Peyer's patch (tissue), 4 donors: Measurements from ENCODE around the gene NAA50. TPM values are rescaled to one million over a fixed set of nuclear protein-coding genes. Genes with fewer than 3 reads are reported as not detected.

Source experiments
- DNase-seq, 3 donors: peaks; one replicate each; pipeline ENCODE4 v3.0.0-alpha.2; 2017 to 2019
- H3K27ac ChIP-seq, 4 donors: fragments of 200-600 bp; sonication (generic); one replicate each; pipeline ENCODE4 v1.5.1; 2016 to 2019
- H3K27me3 ChIP-seq, 2 donors: fragments of 200-600 bp; sonication (generic); one replicate each; pipeline ENCODE4 v1.5.1; 2019
- H3K36me3 ChIP-seq, 3 donors: fragments of 200-600 bp; sonication (generic); one replicate each; pipeline ENCODE4 v1.5.1; 2016 to 2019
- H3K4me1 ChIP-seq, 4 donors: fragments of 200-600 bp; sonication (generic); one replicate each; pipeline ENCODE4 v1.5.1; 2016 to 2019
- H3K4me3 ChIP-seq, 4 donors: fragments of 200-600 bp; sonication (generic); 1 replicate in 3 of 4; 2 replicates in 1 of 4; pipeline ENCODE4 v1.5.1; 2016 to 2019; ENCODE audit warnings: mild to moderate bottlenecking in 1 of 4
- H3K9me3 ChIP-seq, 4 donors: fragments of 200-600 bp; sonication (generic); one replicate each; pipeline ENCODE4 v1.5.1; 2016 to 2019; ENCODE audit warnings: mild to moderate bottlenecking in 1 of 4
- CTCF ChIP-seq, 6 experiments: fragments of 450-650 bp in 4 of 6; fragments of 200-600 bp in 2 of 6; sonication (generic) in 1 of 6; IDR thresholded peaks; one replicate each; pipeline ENCODE4 v1.5.1; 2017 to 2019; ENCODE audit warnings: antibody characterized with exemption in 6 of 6, mild to moderate bottlenecking in 3 of 6, moderate library complexity in 1 of 6
- POLR2A ChIP-seq, 2 donors: fragments of 450-650 bp; IDR thresholded peaks; one replicate each; pipeline ENCODE4 v1.5.1; 2017; ENCODE audit warnings: antibody characterized with exemption in 2 of 2, mild to moderate bottlenecking in 2 of 2, moderate library complexity in 2 of 2
- total RNA-seq, 4 donors: library from RNA; depleted of rRNA; stranded (reverse); fragments of >200 nt; gene quantifications; one replicate each; pipeline ENCODE4 v1.1.0, GENCODE V29; 2016

NAA50 gene
- total RNA-seq, result 10 to 100 TPM; 46.2 to 85.9 (median 62.6) TPM

DNA sequence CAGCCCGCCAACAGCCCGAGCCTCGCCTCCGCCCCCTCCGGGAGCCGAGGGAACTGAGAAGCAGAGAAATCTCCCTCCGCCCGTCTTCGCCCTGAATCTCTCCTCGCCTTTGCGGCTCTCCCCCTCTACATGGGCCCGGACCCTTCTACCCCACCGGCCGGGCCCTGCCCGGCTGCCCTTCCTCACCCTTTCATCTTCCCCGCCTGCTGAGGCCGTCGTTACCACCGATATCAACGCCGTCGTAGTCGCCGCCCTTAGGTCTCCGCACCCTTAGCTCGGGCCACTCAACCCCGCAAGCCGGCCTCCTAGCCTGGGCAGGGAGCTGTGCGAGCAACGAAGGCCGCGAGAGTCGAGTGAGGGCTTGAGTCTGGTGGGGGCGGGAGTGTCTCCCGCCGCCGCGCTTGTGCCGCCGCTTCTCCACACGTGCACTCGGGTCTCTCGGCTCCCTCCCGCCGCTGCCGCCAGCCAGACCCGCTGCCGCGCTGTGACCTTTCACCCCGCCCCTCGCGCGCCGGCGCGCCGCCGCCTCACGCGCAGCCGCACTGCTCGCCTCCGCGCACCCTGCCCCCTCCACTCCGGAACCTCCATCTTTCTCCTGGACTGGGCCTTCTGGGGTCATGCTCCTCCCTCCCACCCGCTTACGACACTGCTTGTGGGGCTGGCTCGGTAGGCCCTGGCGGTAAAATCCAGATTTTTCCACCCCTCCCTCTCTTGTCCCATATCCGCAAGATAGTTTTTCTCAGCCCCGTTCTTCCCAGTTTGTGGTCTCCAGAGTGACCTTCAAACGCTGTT is at the start of gene NAA50:
TSS of gene NAA50 (minus strand) at position 494 of the 792 bp plus-strand sequence. CDS start at position 194, 300 bp downstream.
- H3K4me3 ChIP-seq, result peak within 1 kb of the TSS; percentile 75 to 88 (median 84)
- peaks cover 0 to 39% (median 7%) of the 10 kb centered on the region in 4 donors for H3K4me1 ChIP-seq

DNA sequence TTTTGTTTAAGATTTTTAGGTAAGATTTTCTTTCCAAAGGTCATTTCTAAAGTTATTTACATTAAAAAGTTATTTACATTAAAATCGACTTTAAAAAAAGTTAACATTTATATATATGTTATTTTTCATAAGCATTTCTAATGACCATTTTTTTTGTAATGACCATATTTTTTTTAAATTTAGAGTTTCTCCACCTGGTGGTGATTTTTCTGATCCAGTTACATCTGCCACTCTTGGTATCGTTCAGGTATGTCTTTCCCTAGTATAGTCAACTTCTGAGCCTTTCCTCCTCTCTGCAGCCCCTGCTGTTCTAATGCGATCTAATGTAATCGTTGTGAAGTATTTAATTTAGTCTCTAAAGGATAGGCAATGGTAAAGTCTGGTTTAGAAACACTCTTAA is 49.6 kb upstream of the NAA50 start:
- no peak for DNase-seq
- H3K27me3 ChIP-seq, result no peaks in the 10 kb centered on the region
- H3K27ac ChIP-seq, result no peak overlapping the region
- H3K9me3 ChIP-seq, result no peaks in the 10 kb centered on the region
- no peak overlapping the region for H3K4me3 ChIP-seq
- H3K36me3 ChIP-seq, result peaks cover 0 to 73% (median 3%) of the 10 kb centered on the region in 3 donors
- TF ChIP-seq POLR2A (IDR thresholded peaks at IDR 0.05) (no peak), CTCF (IDR thresholded peaks at IDR 0.05) (no peak)
- no peaks in the 10 kb centered on the region for H3K4me1 ChIP-seq

More for the DNA sequence above, at the start of gene NAA50:
- peak; percentile 84 to 97 (median 96) for DNase-seq
- no peaks in the 10 kb centered on the region for H3K36me3 ChIP-seq
- H3K27ac ChIP-seq, result peak within 1 kb of the TSS; percentile 94 to 97 (median 96)
- H3K27me3 ChIP-seq, result no peaks in the 10 kb centered on the region
- peak; percentile 52 to 76 for TF ChIP-seq POLR2A (IDR thresholded peaks at IDR 0.05)
- TF ChIP-seq CTCF (IDR thresholded peaks at IDR 0.05), result peak in 1 of 6 experiments; percentile 37
- H3K9me3 ChIP-seq, result no peaks in the 10 kb centered on the region

- Histone ChIP-seq H3K4me3 (no peak overlapping the region), H3K27ac (no peak overlapping the region), H3K9me3 (no peaks in the 10 kb centered on the region), H3K27me3 (no peaks in the 10 kb centered on the region), H3K4me1 (no peaks in the 10 kb centered on the region), H3K36me3 (peaks cover 0 to 73% (median 3%) of the 10 kb centered on the region in 3 donors)
- TF ChIP-seq POLR2A (IDR thresholded peaks at IDR 0.05) (no peak), CTCF (IDR thresholded peaks at IDR 0.05) (no peak)
- no peak for DNase-seq
Observed at GRCh38 chr3:113794526-113794925, 48.5 kb upstream of the NAA50 start.

DNA sequence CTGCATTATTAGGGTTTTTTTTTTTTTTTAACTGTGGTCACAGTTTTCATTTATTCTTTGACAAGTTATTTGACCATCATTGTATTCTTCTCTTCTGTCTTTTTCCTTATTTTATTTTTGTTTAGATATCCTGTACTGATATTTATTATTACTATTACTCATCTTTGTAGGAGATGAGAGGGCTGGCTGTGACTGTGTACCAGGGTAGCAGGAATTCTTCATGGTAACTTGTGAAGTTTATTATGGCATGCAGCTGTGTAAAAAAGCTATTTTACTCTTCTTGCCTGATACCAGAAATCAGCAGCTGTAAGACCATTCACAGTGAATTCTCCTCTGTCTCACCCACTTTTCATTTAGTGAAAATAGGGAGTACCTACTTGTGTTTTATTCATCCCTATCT is 45.3 kb upstream of the NAA50 start:
- H3K9me3 ChIP-seq, result no peaks in the 10 kb centered on the region
- no peak overlapping the region for H3K27ac ChIP-seq
- H3K27me3 ChIP-seq, result no peaks in the 10 kb centered on the region
- H3K4me1 ChIP-seq, result no peaks in the 10 kb centered on the region
- no peak for DNase-seq
- H3K36me3 ChIP-seq, result peaks cover 0 to 70% (median 3%) of the 10 kb centered on the region in 3 donors
- no peak overlapping the region for H3K4me3 ChIP-seq
- TF ChIP-seq CTCF (IDR thresholded peaks at IDR 0.05) (no peak), POLR2A (IDR thresholded peaks at IDR 0.05) (no peak)

DNA sequence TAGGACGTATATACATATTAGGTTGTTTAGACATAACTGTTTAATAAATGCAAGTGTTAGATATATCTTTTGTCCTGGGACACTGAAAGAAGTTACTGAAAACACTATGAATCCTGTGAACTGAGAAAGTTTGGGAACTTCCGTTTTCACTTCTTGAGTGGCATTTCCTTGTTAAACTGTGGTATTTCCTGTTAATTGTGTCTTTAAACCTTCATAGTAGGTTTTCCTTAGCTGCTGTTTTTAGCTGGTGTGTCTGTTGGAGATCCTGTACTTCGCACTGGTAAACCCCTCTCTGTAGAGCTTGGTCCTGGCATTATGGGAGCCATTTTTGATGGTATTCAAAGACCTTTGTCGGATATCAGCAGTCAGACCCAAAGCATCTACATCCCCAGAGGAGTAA is 37.9 kb upstream of the NAA50 start:
- H3K9me3 ChIP-seq, result no peaks in the 10 kb centered on the region
- no peak for DNase-seq
- peaks cover 0 to 27% (median 0%) of the 10 kb centered on the region in 3 donors for H3K36me3 ChIP-seq
- TF ChIP-seq POLR2A (IDR thresholded peaks at IDR 0.05) (no peak), CTCF (IDR thresholded peaks at IDR 0.05) (no peak)
- H3K27me3 ChIP-seq, result no peaks in the 10 kb centered on the region
- H3K27ac ChIP-seq, result peak overlapping the region in 1 of 4 donors; percentile 16
- H3K4me3 ChIP-seq, result no peak overlapping the region
- no peaks in the 10 kb centered on the region for H3K4me1 ChIP-seq
